ENCODE measurements around the gene SLC6A5.

SLC6A5 gene

DNA sequence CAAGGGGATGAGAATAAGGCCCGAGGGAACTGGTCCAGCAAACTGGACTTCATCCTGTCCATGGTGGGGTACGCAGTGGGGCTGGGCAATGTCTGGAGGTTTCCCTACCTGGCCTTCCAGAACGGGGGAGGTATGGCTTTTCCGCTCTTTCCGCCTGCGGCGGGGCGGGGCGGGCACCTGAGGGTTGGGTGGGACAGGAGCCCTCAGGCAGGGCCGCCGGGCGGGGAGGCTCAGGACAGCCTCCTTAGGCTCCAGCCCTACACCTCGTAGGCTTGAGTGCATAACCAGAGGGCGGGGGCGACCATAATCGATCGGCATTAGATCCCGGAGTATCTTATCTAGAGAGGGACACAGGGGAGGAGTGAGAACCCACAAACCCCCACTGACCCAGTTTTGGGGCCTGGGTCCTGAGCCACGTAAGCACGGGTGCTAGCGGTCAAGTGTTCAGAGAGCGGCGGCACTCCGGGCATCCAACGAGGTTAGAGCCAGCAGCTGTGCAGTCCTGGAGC, 4.9 kb downstream of the SLC6A5 start:
- no peak for DNase-seq (ENCODE audit: extremely low spot score)
- TF ChIP-seq, protein P1, sequence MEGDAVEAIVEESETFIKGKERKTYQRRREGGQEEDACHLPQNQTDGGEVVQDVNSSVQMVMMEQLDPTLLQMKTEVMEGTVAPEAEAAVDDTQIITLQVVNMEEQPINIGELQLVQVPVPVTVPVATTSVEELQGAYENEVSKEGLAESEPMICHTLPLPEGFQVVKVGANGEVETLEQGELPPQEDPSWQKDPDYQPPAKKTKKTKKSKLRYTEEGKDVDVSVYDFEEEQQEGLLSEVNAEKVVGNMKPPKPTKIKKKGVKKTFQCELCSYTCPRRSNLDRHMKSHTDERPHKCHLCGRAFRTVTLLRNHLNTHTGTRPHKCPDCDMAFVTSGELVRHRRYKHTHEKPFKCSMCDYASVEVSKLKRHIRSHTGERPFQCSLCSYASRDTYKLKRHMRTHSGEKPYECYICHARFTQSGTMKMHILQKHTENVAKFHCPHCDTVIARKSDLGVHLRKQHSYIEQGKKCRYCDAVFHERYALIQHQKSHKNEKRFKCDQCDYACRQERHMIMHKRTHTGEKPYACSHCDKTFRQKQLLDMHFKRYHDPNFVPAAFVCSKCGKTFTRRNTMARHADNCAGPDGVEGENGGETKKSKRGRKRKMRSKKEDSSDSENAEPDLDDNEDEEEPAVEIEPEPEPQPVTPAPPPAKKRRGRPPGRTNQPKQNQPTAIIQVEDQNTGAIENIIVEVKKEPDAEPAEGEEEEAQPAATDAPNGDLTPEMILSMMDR (IDR thresholded peaks at IDR 0.05; ENCODE audit: control extremely low read depth, extremely low read depth, low read depth, missing control alignments), result no peak
- ChIA-PET CTCF (no interaction called here), POLR2A (no interaction called here)

DNA sequence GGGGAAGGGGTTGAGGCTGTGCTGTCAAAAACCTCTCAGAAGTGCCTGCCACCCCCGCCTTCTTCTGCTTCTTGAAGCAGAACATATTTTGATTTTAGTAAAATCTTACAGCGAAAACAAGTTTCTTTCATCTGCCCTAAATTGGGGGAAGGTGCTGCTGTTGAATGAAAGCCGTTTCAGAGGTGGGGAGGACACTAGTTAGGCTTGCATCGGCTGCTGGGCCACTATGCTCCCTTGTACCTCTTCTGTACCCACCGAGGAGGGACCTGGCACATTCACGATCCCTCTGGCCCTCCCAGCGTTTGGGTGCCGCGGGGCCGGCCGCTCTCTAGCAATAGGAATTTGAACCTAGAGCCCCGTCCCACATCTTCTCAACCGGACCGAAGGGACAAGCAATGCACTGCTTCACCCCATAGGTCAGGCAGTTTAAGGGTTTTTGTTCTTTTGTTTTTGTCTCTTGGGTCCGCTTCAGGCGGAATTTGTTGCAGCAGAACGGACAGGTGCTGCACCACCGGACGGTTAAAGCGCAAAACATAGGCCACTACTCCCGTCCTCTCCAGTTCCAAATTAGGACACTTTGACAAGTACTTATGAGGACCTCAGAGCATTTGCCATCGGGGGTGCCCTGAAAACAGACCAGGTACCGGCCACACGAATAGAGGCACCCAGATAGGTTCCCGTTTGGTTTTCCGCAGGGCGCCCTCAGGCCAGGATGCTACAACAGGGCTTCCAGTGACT, 5.6 kb downstream of the SLC6A5 start:
- ChIA-PET POLR2A (no interaction called here), CTCF (no interaction called here)
- DNase-seq (ENCODE audit: extremely low spot score), result no peak
- TF ChIP-seq, protein P1 (IDR thresholded peaks at IDR 0.05; ENCODE audit: control extremely low read depth, extremely low read depth, low read depth, missing control alignments), result no peak

DNA sequence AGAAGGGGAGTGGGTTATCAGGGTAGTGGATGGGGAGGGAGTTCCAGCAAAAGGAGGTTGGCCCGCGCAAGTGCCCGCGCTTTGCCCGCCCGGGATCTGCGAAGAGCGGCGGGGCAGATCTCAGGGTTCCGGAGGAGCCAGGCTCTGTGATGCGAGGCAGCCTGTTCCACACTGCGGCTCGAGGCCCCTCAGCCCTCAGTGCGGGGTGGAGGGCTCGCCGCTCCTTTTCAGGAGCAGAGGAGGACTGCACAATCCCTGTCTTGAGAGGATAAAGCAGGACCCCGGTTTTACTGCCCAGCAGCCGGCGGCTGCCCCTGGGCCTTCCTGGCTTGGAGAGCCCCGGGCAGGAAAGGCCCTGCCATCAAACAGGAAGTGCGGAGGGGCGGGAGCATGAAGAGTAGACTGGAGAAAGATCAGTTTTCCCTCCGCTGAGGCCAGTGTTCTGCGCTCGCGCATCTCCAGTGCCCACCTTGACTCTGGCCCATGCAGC, 6.2 kb downstream of the SLC6A5 start:
- POLR2A ChIA-PET, result no interaction called here
- TF ChIP-seq, protein P1 (IDR thresholded peaks at IDR 0.05; ENCODE audit: control extremely low read depth, extremely low read depth, low read depth, missing control alignments), result no peak
- CTCF ChIA-PET, result no interaction called here
- DNase-seq (ENCODE audit: extremely low spot score), result no peak

DNA sequence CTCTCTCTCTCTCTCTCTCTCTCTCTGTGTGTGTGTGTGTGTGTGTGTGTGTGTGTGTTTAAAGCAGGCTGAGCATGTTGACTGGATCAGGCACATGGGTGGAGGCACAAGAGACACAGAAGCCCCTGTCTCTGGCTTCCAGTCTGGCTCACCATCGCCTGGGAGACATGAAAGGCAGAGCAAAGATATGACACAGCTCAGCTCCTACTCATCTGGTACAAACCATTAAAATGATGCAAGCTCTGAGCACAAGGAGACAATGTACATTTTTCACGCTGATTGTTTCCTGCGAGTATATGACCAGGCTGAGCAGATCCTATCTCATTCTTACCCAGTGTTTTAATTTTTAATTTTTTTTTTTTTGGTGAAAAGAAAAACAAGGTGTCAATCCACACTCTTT, 9.5 kb downstream of the SLC6A5 start:
- TF ChIP-seq, protein P1 (IDR thresholded peaks at IDR 0.05; ENCODE audit: control extremely low read depth, extremely low read depth, low read depth, missing control alignments), result no peak
- CTCF ChIA-PET, result interaction anchor here (1.0 to 4.4 kb wide), 16 partner anchors 8 to 1538 kb away, joined by 3 to 23 read pairs (median 5); no protein-coding TSS in a partner anchor
- POLR2A ChIA-PET, result no interaction called here
- no peak for DNase-seq (ENCODE audit: extremely low spot score)

DNA sequence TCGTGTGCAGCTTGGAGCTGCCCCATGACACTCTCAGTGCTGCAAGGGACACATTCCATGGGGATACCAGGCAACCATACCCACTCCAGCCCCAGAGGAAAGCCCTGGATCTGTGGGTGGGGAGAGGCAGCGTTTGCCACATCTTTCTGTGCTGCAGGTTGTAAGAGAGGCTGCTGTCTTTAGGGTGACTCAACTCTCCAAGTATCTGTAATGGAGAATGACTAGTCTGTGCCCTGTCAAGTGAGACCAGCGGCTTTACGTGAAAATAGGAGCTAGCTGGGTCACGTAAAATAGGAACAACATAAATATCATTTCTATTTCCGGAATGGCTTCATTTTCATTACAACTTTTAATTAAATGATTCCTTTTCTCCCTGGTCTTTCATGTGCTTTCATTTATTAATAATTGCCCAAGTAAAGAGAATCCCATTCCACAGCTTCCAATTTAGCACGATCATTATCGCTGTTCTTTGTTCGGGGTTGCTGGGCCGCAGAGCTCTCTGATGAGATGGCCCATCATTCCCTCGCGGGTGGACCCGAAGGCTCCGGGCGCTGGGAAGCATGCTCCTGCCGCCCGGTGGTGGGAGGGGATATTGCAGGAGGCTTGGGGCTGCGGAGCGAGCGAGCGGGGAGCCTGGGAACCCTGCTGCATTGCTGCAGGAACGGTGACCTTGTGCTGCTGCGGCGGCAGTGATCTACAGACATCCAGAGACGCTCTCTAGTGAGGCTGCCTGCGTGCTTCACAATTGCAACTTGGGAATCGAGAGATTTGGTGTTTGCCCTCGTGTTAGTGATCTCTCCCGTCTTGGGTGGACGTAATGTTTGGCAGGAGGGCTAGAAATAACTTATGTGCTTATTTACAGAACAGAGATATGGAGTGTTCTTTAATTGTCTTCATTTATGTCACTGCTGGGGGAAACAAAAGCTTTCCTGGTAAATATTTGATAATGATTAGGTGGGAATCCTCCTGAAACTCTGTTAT, 10.6 kb downstream of the SLC6A5 start:
- DNase-seq (ENCODE audit: extremely low spot score), result peak; percentile 77
- ChIA-PET POLR2A (no interaction called here), CTCF (interaction anchor here (0.6 to 4.4 kb wide), 43 partner anchors 8 to 1539 kb away, joined by 3 to 23 read pairs (median 4); partner anchors contain the start of gene SLC6A5)
- TF ChIP-seq, protein P1 (IDR thresholded peaks at IDR 0.05; ENCODE audit: control extremely low read depth, extremely low read depth, low read depth, missing control alignments), result peak; percentile 99

DNA sequence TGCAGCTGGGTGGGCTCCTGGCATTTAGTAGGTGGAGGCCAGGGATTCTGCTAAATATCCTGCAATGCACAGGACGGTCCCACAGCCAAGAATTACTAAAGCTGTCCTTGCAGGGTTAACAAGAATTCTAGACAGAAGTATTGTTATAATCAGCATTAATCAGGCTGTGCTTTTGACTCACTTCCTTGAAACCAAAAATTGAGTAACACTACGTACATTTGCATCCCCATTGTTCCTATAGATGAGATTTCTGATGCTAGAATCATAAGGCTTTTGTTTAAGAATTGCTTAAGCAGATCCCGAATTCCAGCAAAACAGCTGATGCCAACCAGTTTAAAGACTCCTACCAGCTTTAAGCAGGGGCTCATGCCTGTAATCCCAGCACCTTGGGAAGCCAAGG, 11.4 kb downstream of the SLC6A5 start:
- POLR2A ChIA-PET, result no interaction called here
- TF ChIP-seq, protein P1 (IDR thresholded peaks at IDR 0.05; ENCODE audit: control extremely low read depth, extremely low read depth, low read depth, missing control alignments), result no peak

More for the DNA sequence above, 11.4 kb downstream of the SLC6A5 start:
- CTCF ChIA-PET, result interaction anchor here (0.7 to 4.4 kb wide), 14 partner anchors 15 to 483 kb away, joined by 3 to 17 read pairs (median 4); no protein-coding TSS in a partner anchor
- DNase-seq (ENCODE audit: extremely low spot score), result no peak
